TTC549 (cell line): ENCODE data around the gene KCNMA1.

Experiments used
- FAIRE-seq: peaks from 2 replicates; lab custom pipeline; 2012; peaks lifted over from hg19 to GRCh38; lab: Jason Lieb, UNC

KCNMA1 gene

GRCh38 chr10:77320971-77321471 lies 316.6 kb downstream of the KCNMA1 start:
- FAIRE-seq = no peak

- no peak for FAIRE-seq
Measured at GRCh38 chr10:77319557-77319956, 318.1 kb downstream of the KCNMA1 start.

- FAIRE-seq = no peak
Measured at GRCh38 chr10:77318739-77319138, 318.9 kb downstream of the KCNMA1 start.

DNA sequence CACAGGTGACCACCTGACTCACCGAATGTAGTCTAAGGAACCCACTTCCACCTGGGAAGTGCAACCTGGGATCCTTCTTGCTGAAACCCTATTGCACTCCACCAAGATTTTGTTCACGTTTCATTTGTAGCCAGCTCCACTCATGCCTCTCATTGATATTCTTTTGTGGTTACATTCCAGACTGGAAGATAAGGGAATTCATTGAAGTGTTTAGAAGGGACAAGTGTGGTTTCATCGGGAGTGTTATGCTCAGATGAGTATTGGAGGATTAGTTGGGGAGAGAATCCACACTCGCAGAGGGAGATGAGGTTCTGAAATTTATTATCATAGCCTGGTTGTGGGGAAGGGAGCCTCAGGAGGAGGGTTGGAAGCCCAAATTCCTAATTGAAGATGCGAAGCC lies 320.4 kb downstream of the KCNMA1 start:
- FAIRE-seq = no peak

GRCh38 chr10:77315496-77316129 lies 322.0 kb downstream of the KCNMA1 start:
- no peak for FAIRE-seq

- no peak for FAIRE-seq
Measured at GRCh38 chr10:77313066-77313750, 324.4 kb downstream of the KCNMA1 start.

GRCh38 chr10:77311186-77311585 lies 326.4 kb downstream of the KCNMA1 start:
- FAIRE-seq = no peak

DNA sequence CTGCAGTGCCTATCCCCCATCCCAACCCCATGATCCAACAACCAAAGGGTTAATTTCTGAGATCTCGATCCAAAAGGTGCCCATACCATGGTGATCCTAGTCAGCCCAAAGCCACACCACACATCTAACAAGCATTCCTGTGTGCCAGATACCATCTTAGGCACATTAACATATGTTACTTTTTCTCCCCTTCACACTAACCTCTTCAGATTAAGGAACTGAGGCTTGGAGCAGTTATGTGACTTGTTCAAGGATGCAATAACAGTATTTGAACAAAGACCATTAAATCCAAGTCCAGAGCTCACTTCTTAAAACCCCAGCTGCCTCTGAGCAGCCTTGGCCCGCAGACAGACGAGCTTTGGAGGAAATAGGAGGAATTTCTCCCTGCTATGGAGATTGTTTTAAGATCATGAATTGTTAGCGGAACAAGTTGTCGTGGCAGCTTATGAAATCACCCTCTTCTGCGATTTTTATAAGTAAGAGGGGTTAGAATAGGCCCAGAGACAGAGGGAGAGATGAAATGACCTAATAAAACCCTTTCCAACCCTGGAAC lies 327.2 kb downstream of the KCNMA1 start:
- no peak for FAIRE-seq

- FAIRE-seq = no peak
Measured at GRCh38 chr10:77309509-77309908, 328.1 kb downstream of the KCNMA1 start.

GRCh38 chr10:77309092-77309491 lies 328.5 kb downstream of the KCNMA1 start:
- FAIRE-seq = no peak

GRCh38 chr10:77308084-77308732 lies 329.4 kb downstream of the KCNMA1 start:
- no peak for FAIRE-seq

GRCh38 chr10:77306666-77307065 lies 330.9 kb downstream of the KCNMA1 start:
- no peak for FAIRE-seq

DNA sequence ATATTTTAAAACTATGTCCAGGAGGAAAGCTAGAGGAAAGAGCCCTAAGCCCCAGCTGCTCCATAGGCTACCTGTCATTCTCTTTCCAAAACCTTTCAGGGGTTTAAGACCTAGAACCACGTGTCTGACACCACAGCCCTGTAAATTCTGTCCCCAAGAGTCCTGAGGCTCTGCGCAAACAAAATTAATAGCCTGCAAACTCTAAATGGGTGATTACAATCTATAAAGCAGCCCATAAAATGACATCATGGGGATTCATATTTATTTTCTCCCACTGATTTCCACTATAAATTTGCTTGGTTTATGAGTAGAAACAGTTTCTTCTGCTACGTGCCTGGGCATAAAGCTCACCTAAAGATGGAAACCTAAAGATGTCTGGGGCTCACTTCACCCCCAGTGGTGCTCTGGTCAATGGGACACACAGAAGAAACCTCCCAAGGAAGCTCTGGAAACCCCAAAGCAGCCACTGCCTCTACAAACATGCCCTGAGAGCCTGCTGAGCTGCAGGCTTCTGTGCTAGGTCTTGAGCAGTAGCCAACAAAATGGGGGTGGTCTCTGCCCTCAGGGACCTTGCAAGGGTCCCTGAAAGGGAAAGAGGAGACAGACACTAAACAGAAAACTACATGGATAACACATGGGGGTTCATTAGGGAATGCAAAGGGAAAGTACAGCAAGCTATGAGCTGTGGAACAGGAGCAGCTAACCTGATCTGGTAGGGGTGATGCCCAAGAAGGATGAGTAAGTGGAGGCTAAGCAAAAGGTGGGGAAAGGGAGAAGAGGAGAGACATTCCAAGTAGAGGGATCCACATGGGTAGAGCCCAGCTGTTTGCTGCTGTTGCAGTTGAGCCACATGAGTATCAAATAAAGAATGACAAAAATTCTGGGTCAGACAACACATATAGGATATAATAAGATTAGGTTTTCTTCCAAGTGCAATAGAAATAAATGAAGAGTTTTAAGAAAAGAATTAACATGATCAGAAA lies 331.7 kb downstream of the KCNMA1 start:
- no peak for FAIRE-seq

DNA sequence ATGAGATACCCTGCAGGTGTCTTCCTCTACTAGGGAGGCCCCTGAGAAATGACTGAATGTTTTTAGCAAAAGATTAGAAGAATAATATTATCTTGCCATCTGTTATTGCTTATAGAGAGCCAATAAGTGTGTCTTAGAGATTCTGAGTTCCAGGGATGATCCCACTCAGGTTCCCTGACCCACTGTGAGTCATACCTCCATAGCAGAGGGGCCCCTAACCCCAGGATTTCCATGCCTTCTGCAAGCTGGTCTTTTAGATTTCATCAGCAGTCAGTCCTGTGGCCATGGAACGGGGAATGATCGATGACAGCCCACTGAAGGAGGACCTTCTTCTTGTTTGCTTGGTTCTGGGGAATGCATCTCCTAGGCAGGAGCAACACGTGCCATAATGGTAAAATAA lies 333.4 kb downstream of the KCNMA1 start:
- no peak for FAIRE-seq

GRCh38 chr10:77301305-77301730 lies 336.3 kb downstream of the KCNMA1 start:
- FAIRE-seq = no peak

DNA sequence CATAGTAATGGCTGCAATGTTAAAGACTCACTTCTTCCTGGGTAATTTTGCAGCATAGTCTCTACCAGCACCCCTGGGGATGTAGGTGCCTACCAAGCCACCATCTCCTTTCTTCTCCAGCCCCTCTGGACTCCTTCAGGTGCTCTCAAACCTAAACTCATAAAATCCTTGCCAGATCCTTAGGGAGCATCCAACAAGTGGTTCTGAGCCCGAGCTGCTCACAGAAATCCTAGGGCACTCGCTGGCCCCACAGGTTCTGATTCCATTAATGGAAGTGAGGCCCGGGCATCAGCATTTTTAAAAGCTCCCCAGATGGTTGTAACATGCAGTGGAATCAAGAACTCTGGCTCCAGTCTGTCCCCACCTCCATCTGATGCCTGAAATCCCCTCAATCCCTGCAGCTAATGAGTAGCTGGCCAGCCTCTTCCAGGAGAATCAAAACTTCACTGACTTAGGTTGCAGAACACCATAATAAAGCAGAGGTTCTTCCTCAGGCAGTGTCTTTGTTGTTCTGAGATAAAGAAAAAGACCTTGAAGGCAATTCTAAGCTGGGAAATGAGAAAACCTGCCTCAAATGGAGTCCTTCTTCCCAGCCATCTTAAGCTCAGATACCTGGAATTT lies 336.8 kb downstream of the KCNMA1 start:
- FAIRE-seq = no peak

- no peak for FAIRE-seq
Measured at GRCh38 chr10:77299320-77299719, 338.3 kb downstream of the KCNMA1 start.

DNA sequence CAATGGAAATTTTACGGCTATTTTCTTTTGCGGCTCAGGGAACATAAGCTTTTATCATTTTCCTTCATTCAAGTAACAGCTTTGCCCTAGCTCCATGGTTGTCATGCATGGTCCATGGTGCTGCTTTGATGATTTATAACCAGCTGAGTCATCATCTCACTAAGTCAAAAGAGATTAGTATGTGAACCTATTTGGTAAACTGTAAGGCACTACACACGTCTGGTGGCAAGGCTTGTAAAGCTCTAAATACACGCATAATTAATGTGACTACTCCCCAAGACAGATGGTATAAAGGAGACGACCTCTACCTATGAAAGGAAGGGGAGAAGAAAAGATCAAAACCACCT lies 340.2 kb downstream of the KCNMA1 start:
- FAIRE-seq = no peak

GRCh38 chr10:77296534-77297392 lies 340.8 kb downstream of the KCNMA1 start:
- FAIRE-seq = no peak

- FAIRE-seq = no peak
Measured at GRCh38 chr10:77293773-77294172, 343.8 kb downstream of the KCNMA1 start.

DNA sequence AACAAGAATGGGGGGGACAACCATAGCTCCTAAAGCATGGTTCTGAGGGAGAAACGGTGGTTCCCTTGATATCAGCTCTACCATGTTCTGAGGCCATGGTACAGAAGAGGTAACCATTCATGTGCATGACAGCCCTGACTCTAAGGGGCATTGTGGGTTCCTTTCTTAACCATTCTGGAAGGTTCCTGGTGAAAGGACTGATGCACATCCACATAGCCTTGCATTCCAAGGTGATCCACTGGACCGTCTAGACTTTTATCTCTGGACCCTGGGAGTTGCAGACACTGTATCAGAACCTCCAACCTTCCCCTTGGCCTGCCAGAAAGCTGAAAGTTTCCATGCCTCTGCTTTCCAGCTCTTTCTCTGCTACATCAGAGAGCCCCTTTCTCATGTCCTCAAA lies 344.3 kb downstream of the KCNMA1 start:
- no peak for FAIRE-seq
